Measurements from ENCODE around the gene ZNF543. TPM values are rescaled to one million over a fixed set of nuclear protein-coding genes. Genes with fewer than 3 reads are reported as not detected.

The ZNF543 gene
- total RNA-seq, 2 experiments from 2014 or later, result 3.2 to 3.5 TPM

DNA sequence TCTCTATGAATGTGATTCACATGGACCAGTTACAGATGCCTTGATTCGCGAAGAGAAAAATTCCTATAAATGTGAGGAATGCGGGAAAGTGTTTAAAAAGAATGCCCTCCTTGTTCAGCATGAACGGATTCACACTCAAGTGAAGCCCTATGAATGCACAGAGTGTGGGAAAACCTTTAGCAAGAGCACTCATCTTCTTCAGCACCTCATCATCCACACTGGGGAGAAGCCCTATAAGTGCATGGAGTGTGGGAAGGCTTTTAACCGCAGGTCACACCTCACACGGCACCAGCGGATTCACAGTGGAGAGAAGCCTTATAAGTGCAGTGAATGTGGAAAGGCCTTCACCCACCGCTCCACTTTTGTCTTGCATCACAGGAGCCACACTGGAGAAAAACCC, 7.7 kb downstream of the ZNF543 start:
- Mint-ChIP-seq H3K4me1 (ENCODE audit: low read depth) (no peaks in the 10 kb centered on the region), H3K4me3 (no peak overlapping the region), H3K27me3 (ENCODE audit: low read depth) (no peaks in the 10 kb centered on the region), H3K36me3 (ENCODE audit: low read depth) (peaks cover 77% of the 10 kb centered on the region), H3K9me3 (peaks cover 54% of the 10 kb centered on the region), H3K27ac (peak overlapping the region; percentile 61)
- CTCF ChIA-PET, result no interaction called here
- intact Hi-C loops (cut with micrococcal nuclease), result no loop called here
- no peak for DNase-seq

DNA sequence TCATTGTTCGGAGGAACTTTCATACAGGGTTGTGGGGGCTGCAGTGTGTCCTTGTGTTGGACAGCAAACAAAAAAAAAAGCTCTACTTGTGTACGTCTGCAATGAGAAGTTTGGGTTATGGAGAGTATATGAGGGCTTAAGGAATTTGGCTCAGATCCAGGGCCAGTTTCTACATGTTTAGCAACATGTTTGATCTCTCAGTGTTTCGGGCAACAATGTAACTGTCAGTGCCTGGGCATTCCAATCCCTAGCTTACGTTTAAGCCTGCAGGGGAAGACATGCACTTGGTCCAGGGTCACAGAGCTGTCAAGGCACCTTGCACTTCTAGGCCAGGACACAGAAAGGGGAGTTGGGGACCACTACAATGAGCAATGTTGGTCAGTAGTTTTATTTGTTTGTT, 13.9 kb downstream of the ZNF543 start:
- Mint-ChIP-seq H3K9me3 (peaks cover 44% of the 10 kb centered on the region), H3K27me3 (ENCODE audit: low read depth) (no peaks in the 10 kb centered on the region), H3K4me1 (ENCODE audit: low read depth) (no peaks in the 10 kb centered on the region), H3K4me3 (no peak overlapping the region), H3K36me3 (ENCODE audit: low read depth) (peaks cover 31% of the 10 kb centered on the region), H3K27ac (no peak overlapping the region)
- no peak for DNase-seq
- intact Hi-C loops (cut with micrococcal nuclease), result no loop called here
- CTCF ChIA-PET, result no interaction called here

DNA sequence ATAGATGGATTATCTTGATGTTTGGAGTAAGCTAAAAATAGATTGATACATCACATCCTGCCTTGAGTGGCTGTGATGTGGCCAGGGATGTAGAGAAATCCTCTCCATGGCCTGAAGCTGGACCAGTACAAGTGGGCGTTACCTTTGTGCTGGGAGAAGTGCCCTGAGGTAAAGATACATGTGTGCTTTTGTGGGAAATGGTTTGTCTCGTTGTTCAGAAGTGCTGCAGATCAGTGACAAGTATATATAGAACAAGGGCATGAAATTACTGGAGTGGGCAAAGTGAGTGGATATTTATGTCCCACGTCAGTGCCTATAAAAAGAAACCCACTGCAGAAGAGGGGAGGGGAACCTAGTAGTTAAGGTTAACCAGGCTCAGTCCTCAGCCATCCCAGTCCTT, 18.6 kb downstream of the ZNF543 start:
- no peak overlapping the region for H3K27ac Mint-ChIP-seq
- no peak for DNase-seq
- no peak overlapping the region for H3K4me3 Mint-ChIP-seq
- H3K36me3 Mint-ChIP-seq (ENCODE audit: low read depth), result peaks cover 21% of the 10 kb centered on the region
- no peaks in the 10 kb centered on the region for H3K27me3 Mint-ChIP-seq (ENCODE audit: low read depth)
- intact Hi-C loops (cut with micrococcal nuclease), result no loop called here
- H3K9me3 Mint-ChIP-seq, result peaks cover 40% of the 10 kb centered on the region
- CTCF ChIA-PET, result interaction anchor here (0.6 kb wide), 1 partner anchor 143 kb away, joined by 4 read pairs; no protein-coding TSS in a partner anchor
- H3K4me1 Mint-ChIP-seq (ENCODE audit: low read depth), result no peaks in the 10 kb centered on the region

DNA sequence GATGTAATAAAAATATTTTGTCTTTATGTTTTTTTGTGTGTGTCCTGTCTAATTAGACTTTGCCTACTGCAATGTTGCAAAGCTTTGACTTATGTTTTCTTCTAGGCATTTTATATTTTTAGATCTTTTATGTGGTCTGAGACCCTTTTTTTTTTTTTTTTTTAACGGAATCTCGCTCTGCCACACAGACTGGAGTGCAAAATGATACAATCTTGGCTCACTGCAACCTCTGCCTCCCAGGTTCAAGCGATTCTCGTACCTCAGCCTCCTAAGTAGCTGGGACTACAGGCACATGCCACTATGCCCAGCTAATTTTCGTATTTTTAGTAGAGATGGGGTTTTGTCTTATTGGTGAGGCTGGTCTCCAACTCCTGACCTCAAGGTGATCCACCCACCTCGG, 22.3 kb downstream of the ZNF543 start:
- Mint-ChIP-seq H3K27ac (no peak overlapping the region), H3K9me3 (peaks cover 33% of the 10 kb centered on the region), H3K4me1 (ENCODE audit: low read depth) (no peaks in the 10 kb centered on the region), H3K4me3 (no peak overlapping the region), H3K36me3 (ENCODE audit: low read depth) (peaks cover 10% of the 10 kb centered on the region), H3K27me3 (ENCODE audit: low read depth) (no peaks in the 10 kb centered on the region)
- no peak for DNase-seq
- CTCF ChIA-PET, result no interaction called here
- intact Hi-C loops (cut with micrococcal nuclease), result no loop called here

DNA sequence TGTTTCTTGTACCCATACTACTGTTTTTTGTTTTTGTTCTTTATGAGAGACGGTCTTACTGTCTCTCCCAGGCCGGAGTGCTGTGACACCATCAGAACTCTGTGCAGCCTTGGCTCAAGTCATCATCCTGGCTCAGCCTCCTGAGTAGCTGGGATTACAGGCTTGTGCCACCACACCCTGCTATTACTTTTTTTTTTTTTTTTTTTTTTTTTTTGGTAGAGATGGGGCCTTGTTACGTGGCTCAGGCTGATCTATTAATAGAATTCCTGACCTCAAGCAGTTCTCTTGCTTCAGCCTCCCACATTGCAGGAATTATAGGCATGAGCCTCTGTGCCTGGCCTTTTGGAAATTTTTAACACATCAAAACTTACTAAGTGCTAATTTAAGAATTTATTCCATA, 27.9 kb downstream of the ZNF543 start:
- CTCF ChIA-PET, result interaction anchor here (0.5 to 0.6 kb wide), 2 partner anchors 169 to 647 kb away, joined by 3 to 4 read pairs; no protein-coding TSS in a partner anchor
- intact Hi-C loops (cut with micrococcal nuclease), result no loop called here
- H3K9me3 Mint-ChIP-seq, result peaks cover 24% of the 10 kb centered on the region
- DNase-seq, result no peak
- peaks cover 22% of the 10 kb centered on the region for H3K4me1 Mint-ChIP-seq (ENCODE audit: low read depth)
- no peaks in the 10 kb centered on the region for H3K27me3 Mint-ChIP-seq (ENCODE audit: low read depth)
- H3K27ac Mint-ChIP-seq, result no peak overlapping the region
- no peak overlapping the region for H3K4me3 Mint-ChIP-seq
- peaks cover 22% of the 10 kb centered on the region for H3K36me3 Mint-ChIP-seq (ENCODE audit: low read depth)

DNA sequence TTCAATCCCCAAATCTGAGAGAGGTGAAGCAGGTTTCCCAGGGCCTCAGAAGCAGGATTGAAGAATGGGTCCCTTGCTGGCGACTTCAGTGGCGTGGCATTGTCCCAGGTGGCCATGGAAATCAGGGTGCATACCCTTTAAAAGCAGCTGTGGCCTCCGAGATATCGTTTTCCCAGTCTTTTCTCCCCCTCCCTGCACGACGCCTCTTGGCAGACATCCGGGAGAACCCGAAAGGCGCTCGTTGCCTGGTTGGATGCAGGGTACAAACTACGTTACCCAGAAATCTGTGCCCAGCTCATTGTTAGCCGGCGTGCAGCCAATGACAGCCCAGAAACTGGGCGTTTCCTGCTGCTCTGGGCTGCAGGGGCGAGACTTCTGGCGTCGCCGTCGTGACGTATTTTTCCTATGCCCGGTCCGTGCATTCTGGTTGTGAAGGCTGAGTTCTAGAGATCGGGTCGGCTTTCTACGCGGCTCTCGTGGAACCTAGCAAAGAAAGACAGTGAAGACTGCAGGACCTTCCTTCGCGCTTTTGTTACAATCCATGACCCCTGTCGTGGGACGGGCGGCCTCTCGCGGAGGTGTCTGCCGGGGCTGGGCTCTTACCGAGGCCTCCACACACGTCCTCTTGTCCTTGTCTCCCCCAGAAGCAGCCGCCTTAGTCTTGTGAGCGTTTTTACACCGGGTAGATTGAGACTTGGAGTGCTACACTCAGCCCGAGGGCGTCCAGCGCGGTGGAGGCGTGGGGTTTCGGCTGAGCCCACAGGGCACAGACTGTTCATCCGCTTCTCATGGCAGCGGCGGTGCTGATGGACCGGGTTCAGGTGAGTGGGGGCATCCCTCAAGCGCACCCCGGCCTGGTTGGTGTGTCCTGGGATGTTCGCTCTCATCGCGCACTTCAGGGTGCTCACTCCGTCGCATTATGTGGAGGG, 30.9 kb downstream of the ZNF543 start, which contains the start of gene ZNF304:
ZNF304 (plus strand) TSS at position 395 of the 929 bp plus-strand sequence; CDS start at position 789, 394 bp downstream.
- CTCF ChIA-PET, result interaction anchor here (0.8 kb wide), 1 partner anchor 246 kb away, joined by 3 read pairs; no protein-coding TSS in a partner anchor
- Mint-ChIP-seq H3K9me3 (peaks cover 43% of the 10 kb centered on the region), H3K4me1 (ENCODE audit: low read depth) (peaks cover 25% of the 10 kb centered on the region), H3K27ac (peak within 1 kb of the TSS; percentile 72), H3K27me3 (ENCODE audit: low read depth) (no peaks in the 10 kb centered on the region), H3K36me3 (ENCODE audit: low read depth) (peaks cover 51% of the 10 kb centered on the region), H3K4me3 (peak within 1 kb of the TSS; percentile 88)
- DNase-seq, result peak; percentile 89
- intact Hi-C loops (cut with micrococcal nuclease), result loop anchor here (1.0 kb wide), 3 partner anchors 12 to 71 kb away; partner anchors contain the start of genes TRAPPC2B, ZNF460, ZNF547 and ZNF548

DNA sequence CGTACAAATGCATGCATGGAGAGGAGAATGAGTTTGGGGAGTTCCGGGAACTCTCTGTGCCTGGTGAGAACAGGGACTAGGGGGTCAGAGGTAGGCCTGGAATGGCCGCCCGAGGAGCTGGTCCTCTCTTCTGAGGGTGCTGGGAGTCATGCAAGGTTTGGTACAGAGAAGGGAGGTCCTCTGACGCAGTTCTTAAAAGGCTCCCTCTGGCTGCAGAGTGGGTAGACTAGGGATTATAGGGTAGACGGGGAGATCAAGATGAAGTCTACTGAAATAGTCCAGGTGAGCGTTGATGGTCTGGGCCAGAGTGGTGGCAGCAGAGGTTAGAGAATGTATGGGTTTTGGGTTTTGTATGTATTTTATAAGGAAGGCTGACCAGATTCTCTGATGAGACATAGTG, 31.6 kb downstream of the ZNF543 start:
- CTCF ChIA-PET, result interaction anchor here (0.6 kb wide), 1 partner anchor 151 kb away, joined by 3 read pairs; no protein-coding TSS in a partner anchor
- Mint-ChIP-seq H3K27me3 (ENCODE audit: low read depth) (no peaks in the 10 kb centered on the region), H3K4me3 (peak overlapping the region; percentile 88), H3K9me3 (peaks cover 46% of the 10 kb centered on the region), H3K36me3 (ENCODE audit: low read depth) (peaks cover 59% of the 10 kb centered on the region), H3K27ac (no peak overlapping the region), H3K4me1 (ENCODE audit: low read depth) (peaks cover 25% of the 10 kb centered on the region)
- intact Hi-C loops (cut with micrococcal nuclease), result loop anchor here (1.0 kb wide), 3 partner anchors 11 to 72 kb away; partner anchors contain the start of genes TRAPPC2B, ZNF460, ZNF547 and ZNF548
- DNase-seq, result no peak

DNA sequence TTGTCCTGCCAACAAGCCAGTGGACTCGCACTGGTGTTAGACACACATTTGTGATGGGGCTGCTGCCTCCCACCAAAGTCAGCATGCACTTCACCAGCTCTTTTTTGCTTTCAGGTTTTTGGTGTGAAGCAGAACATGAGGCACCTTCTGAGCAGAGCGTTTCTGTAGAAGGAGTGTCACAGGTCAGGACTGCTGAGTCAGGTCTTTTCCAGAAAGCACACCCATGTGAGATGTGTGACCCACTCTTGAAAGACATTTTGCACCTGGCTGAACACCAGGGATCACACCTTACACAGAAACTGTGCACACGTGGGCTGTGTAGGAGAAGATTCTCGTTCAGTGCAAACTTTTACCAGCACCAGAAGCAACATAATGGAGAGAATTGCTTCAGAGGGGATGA, 35.6 kb downstream of the ZNF543 start:
- Mint-ChIP-seq H3K4me3 (no peak overlapping the region), H3K36me3 (ENCODE audit: low read depth) (peaks cover 85% of the 10 kb centered on the region), H3K9me3 (peaks cover 64% of the 10 kb centered on the region), H3K27me3 (ENCODE audit: low read depth) (no peaks in the 10 kb centered on the region), H3K27ac (no peak overlapping the region), H3K4me1 (ENCODE audit: low read depth) (peaks cover 23% of the 10 kb centered on the region)
- CTCF ChIA-PET, result no interaction called here
- DNase-seq, result no peak
- intact Hi-C loops (cut with micrococcal nuclease), result no loop called here

DNA sequence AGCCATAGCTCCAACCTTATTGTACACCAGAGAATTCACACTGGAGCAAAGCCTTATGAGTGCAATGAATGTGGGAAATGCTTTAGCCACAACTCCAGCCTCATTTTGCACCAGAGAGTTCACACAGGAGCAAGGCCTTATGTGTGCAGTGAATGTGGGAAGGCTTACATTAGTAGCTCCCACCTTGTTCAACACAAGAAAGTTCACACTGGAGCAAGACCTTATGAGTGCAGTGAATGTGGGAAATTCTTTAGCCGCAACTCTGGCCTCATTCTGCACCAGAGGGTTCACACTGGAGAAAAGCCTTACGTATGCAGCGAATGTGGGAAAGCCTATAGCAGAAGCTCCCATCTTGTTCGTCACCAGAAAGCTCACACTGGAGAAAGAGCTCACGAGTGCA, 37.1 kb downstream of the ZNF543 start:
- Mint-ChIP-seq H3K4me3 (no peak overlapping the region), H3K27me3 (ENCODE audit: low read depth) (no peaks in the 10 kb centered on the region), H3K27ac (no peak overlapping the region), H3K9me3 (peaks cover 65% of the 10 kb centered on the region), H3K4me1 (ENCODE audit: low read depth) (peaks cover 10% of the 10 kb centered on the region), H3K36me3 (ENCODE audit: low read depth) (peaks cover 71% of the 10 kb centered on the region)
- CTCF ChIA-PET, result no interaction called here
- no peak for DNase-seq
- intact Hi-C loops (cut with micrococcal nuclease), result no loop called here

DNA sequence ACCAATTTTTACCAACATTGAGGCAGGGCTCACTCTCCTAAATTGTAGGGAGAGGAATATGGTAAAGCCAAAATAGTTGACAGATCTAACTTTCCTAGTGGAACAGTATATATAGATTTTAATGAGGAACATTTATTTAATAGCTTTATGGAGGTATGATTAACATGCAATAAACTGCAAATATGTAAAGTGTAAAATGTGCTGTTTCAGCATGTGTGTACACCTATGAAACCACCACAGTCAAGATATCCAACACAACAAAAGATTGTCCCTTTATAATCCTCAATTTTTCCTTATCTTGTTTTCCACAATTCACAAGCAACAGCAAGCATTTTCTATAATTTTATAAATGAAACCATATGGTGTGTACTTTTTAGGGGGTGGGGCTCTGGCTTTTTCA, 39.0 kb downstream of the ZNF543 start:
- Mint-ChIP-seq H3K36me3 (ENCODE audit: low read depth) (peaks cover 62% of the 10 kb centered on the region), H3K9me3 (peaks cover 57% of the 10 kb centered on the region), H3K4me3 (no peak overlapping the region), H3K27me3 (ENCODE audit: low read depth) (no peaks in the 10 kb centered on the region), H3K4me1 (ENCODE audit: low read depth) (peaks cover 9% of the 10 kb centered on the region), H3K27ac (no peak overlapping the region)
- DNase-seq, result no peak
- intact Hi-C loops (cut with micrococcal nuclease), result no loop called here
- CTCF ChIA-PET, result no interaction called here

DNA sequence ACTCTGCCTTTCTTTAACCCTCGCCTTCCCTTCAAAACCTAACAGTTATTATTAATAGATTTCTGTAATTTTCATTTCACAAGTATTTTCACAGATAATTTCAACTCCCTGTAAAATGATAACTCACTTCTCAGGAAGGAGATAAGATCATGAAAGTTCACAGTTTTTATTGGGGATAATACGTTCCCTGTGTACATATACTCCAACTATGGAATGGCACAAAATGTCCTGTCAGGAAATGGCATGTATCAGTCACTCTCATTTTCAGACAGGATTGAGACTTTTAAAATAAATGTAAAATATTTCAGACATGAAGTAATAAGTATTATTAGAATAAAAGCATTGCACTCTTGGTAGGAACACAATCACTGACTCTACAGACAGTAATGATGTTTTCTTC, 42.1 kb downstream of the ZNF543 start:
- CTCF ChIA-PET, result no interaction called here
- intact Hi-C loops (cut with micrococcal nuclease), result loop anchor here (2.0 to 10.0 kb wide), 2 partner anchors 122 to 258 kb away; partner anchors contain the start of gene ZNF805
- Mint-ChIP-seq H3K4me1 (ENCODE audit: low read depth) (peaks cover 11% of the 10 kb centered on the region), H3K27me3 (ENCODE audit: low read depth) (no peaks in the 10 kb centered on the region), H3K27ac (no peak overlapping the region), H3K36me3 (ENCODE audit: low read depth) (peaks cover 41% of the 10 kb centered on the region), H3K9me3 (peaks cover 37% of the 10 kb centered on the region), H3K4me3 (peak overlapping the region; percentile 85)
- no peak for DNase-seq

DNA sequence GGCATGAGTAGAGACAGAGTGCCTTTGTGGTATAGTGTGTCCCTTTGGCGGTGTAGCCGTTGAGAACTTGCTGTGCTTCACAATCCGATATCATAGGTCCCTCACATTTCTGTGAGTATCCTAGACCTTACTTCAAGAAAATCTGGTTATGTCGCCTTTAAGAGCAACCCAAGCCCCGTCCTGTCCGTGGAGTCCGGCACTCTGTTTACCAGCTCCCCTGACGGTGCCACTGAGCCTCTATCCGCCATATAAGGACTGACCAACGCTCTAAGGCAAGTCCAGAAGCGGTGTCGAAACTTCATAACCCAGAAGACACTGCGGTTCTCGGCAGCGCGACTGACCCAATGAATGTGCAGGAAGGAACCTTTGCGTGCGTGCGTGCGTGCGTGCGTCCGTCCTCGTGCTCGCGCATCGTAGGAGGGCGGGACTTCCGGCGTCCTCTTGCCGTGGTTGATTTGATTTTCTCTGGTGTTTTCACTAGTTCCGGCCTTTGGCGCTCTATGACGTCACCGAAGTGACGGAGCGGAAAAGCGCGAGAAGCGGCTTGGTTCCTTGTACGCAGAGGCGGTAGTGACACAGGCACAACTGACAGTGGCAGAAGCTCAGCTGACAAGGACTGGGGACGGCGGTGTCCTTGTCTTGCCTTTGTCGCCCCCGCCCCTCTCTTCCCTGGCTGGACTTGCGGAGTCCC, 42.9 kb downstream of the ZNF543 start, which contains the start of the genes TRAPPC2B and ZNF547:
TRAPPC2B (plus strand) TSS at position 555 of the 691 bp plus-strand sequence. CDS start 1,283 bp downstream, outside the sequence.
ZNF547 (plus strand) TSS at position 555 of the 691 bp plus-strand sequence. CDS start 5,005 bp downstream, outside the sequence.
- H3K36me3 Mint-ChIP-seq (ENCODE audit: low read depth), result peaks cover 38% of the 10 kb centered on the region
- peaks cover 32% of the 10 kb centered on the region for H3K9me3 Mint-ChIP-seq
- no peaks in the 10 kb centered on the region for H3K27me3 Mint-ChIP-seq (ENCODE audit: low read depth)
- H3K4me3 Mint-ChIP-seq, result peak within 1 kb of the TSS; percentile 85
- peak; percentile 97 for DNase-seq
- H3K4me1 Mint-ChIP-seq (ENCODE audit: low read depth), result peaks cover 11% of the 10 kb centered on the region
- intact Hi-C loops (cut with micrococcal nuclease), result loop anchor here (1.0 to 10.0 kb wide), 9 partner anchors 12 to 553 kb away; partner anchors contain the start of genes ZNF17, ZNF304, ZNF417 and ZNF543
- CTCF ChIA-PET, result no interaction called here
- peak within 1 kb of the TSS; percentile 89 for H3K27ac Mint-ChIP-seq
